Liver (tissue), 9 donors: ENCODE data around the gene PIR. TPM values are rescaled to one million over a fixed set of nuclear protein-coding genes. Genes with fewer than 3 reads are reported as not detected.

Experiments
- DNase-seq: peaks from one replicate; pipeline ENCODE4 v3.0.0-alpha.2; 2017; ENCODE audit warnings: low spot score
- H3K27ac ChIP-seq, 2 donors: one replicate each; pipeline ENCODE4 v1.7.0; 2013; ENCODE audit warnings: inconsistent platforms in 2 of 2, low read length in 2 of 2, control low read depth in 1 of 2, low read depth in 1 of 2, mild to moderate bottlenecking in 1 of 2
- H3K27me3 ChIP-seq, 4 donors: one replicate each; pipeline versions ENCODE4 v1.6.1 to v1.7.0; 2013; ENCODE audit warnings: low read length in 3 of 4, inconsistent platforms in 1 of 4, mild to moderate bottlenecking in 1 of 4, moderate library complexity in 1 of 4; ENCODE audit not compliant: control insufficient read depth in 4 of 4, insufficient read depth in 4 of 4
- H3K36me3 ChIP-seq, 4 donors: one replicate each; pipeline versions ENCODE4 v1.6.1 to v1.7.0; 2013; ENCODE audit warnings: low read length in 3 of 4, mild to moderate bottlenecking in 3 of 4, low read depth in 1 of 4, moderate library complexity in 1 of 4; ENCODE audit not compliant: control insufficient read depth in 4 of 4, insufficient read depth in 3 of 4
- H3K4me1 ChIP-seq, 4 donors: one replicate each; pipeline versions ENCODE4 v1.6.1 to v1.7.0; 2013; ENCODE audit warnings: low read length in 3 of 4, mild to moderate bottlenecking in 3 of 4, moderate library complexity in 1 of 4; ENCODE audit not compliant: control insufficient read depth in 4 of 4, insufficient read depth in 4 of 4
- H3K4me3 ChIP-seq, 3 donors: one replicate each; pipeline versions ENCODE4 v1.6.1 to v1.7.0; 2013; ENCODE audit warnings: low read length in 3 of 3, control low read depth in 1 of 3, low read depth in 1 of 3, mild to moderate bottlenecking in 1 of 3
- H3K9ac ChIP-seq, 2 donors: one replicate each; pipeline ENCODE4 v1.7.0; 2013; ENCODE audit warnings: low read length in 2 of 2, mild to moderate bottlenecking in 2 of 2, moderate library complexity in 2 of 2, control low read depth in 1 of 2, low read depth in 1 of 2
- H3K9me3 ChIP-seq, 4 donors: one replicate each; pipeline versions ENCODE4 v1.6.1 to v1.7.0; 2013; ENCODE audit warnings: low read length in 3 of 4; ENCODE audit not compliant: control insufficient read depth in 4 of 4
- ATF3 ChIP-seq: IDR thresholded peaks from 2 replicates; pipeline ENCODE4 v1.6.1; 2016; ENCODE audit warnings: antibody characterized with exemption
- CTCF ChIP-seq: fragments of 150-350 bp; IDR thresholded peaks from 2 replicates; pipeline ENCODE4 v1.5.1; 2017; ENCODE audit warnings: improper control_type of control experiment, low read depth, low read length; ENCODE audit not compliant: missing input control
- EGR1 ChIP-seq, 2 donors: IDR thresholded peaks; 2 replicates each; pipeline ENCODE4 v1.6.1; 2016 to 2018; ENCODE audit warnings: antibody characterized with exemption in 2 of 2, low read depth in 2 of 2
- FOXA1 ChIP-seq: IDR thresholded peaks from 2 replicates; pipeline ENCODE4 v1.6.1; 2016; ENCODE audit warnings: antibody characterized with exemption
- FOXA2 ChIP-seq: IDR thresholded peaks from 2 replicates; pipeline ENCODE4 v1.6.1; 2016; ENCODE audit warnings: antibody characterized with exemption
- GABPA ChIP-seq, 2 donors: IDR thresholded peaks in 1 of 2; conservative IDR thresholded peaks in 1 of 2; 2 replicates each; pipeline ENCODE4 v1.6.1; 2016; ENCODE audit warnings: antibody characterized with exemption in 2 of 2, mild to moderate bottlenecking in 1 of 2, moderate library complexity in 1 of 2
- HNF4A ChIP-seq, 2 donors: conservative IDR thresholded peaks; 2 replicates each; pipeline ENCODE4 v1.6.1; 2016; ENCODE audit warnings: antibody characterized with exemption in 2 of 2, mild to moderate bottlenecking in 2 of 2
- HNF4G ChIP-seq: IDR thresholded peaks from 2 replicates; pipeline ENCODE4 v1.6.1; 2016; ENCODE audit warnings: antibody characterized with exemption
- JUND ChIP-seq, 2 donors: IDR thresholded peaks; 2 replicates each; pipeline ENCODE4 v1.6.1; 2016; ENCODE audit warnings: antibody characterized with exemption in 2 of 2
- MAX ChIP-seq: IDR thresholded peaks from 2 replicates; pipeline ENCODE4 v1.6.1; 2016; ENCODE audit warnings: antibody characterized with exemption
- NR2F2 ChIP-seq: IDR thresholded peaks from 2 replicates; pipeline ENCODE4 v1.6.1; 2016; ENCODE audit warnings: antibody characterized with exemption
- RAD21 ChIP-seq, 2 donors: IDR thresholded peaks; 2 replicates each; pipeline ENCODE4 v1.6.1; 2016; ENCODE audit warnings: antibody characterized with exemption in 2 of 2, mild to moderate bottlenecking in 2 of 2
- REST ChIP-seq: IDR thresholded peaks from 2 replicates; pipeline ENCODE4 v1.6.1; 2016; ENCODE audit warnings: antibody characterized with exemption, mild to moderate bottlenecking
- RXRA ChIP-seq, 2 donors: IDR thresholded peaks; 2 replicates each; pipeline ENCODE4 v1.6.1; 2017 to 2018; ENCODE audit warnings: antibody characterized with exemption in 2 of 2, mild to moderate bottlenecking in 1 of 2
- SP1 ChIP-seq: IDR thresholded peaks from 2 replicates; pipeline ENCODE4 v1.6.1; 2018; ENCODE audit warnings: antibody characterized with exemption, mild to moderate bottlenecking
- TAF1 ChIP-seq: conservative IDR thresholded peaks from 2 replicates; pipeline ENCODE4 v1.6.1; 2016; ENCODE audit warnings: antibody characterized with exemption, mild to moderate bottlenecking
- YY1 ChIP-seq: IDR thresholded peaks from 2 replicates; pipeline ENCODE4 v1.6.1; 2016; ENCODE audit warnings: antibody characterized with exemption, mild to moderate bottlenecking
- ZBTB33 ChIP-seq: IDR thresholded peaks from 2 replicates; pipeline ENCODE4 v1.6.1; 2016; ENCODE audit warnings: antibody characterized with exemption
- polyA plus RNA-seq, 2 donors: library from polyadenylated mRNA; stranded (reverse) in 1 of 2; unstranded in 1 of 2; fragments of 200-250 nt in 1 of 2; fragments of >200 nt in 1 of 2; fragmentation: Nextera tagmentation in 1 of 2; extraction: Ambion mirVana in 1 of 2; gene quantifications; one replicate each; pipeline versions ENCODE4 v1.2.1 to v1.2.3, GENCODE V29; 2013 to 2015
- total RNA-seq, 2 donors: library from RNA; depleted of rRNA; stranded (reverse); fragments of >200 nt; gene quantifications; one replicate each; pipeline ENCODE4 v1.2.3, GENCODE V29; 2014
- donor health status: healthy.
- donor health status: healthy.
- donor health status: healthy.
- donor health status: healthy.
- donor health status: healthy.

PIR gene
- total and polyA plus RNA-seq, 4 donors: 9.0 to 24.7 (median 17.0) TPM

- no peak for DNase-seq
- Histone ChIP-seq H3K27me3 (no peaks in the 10 kb centered on the region), H3K9me3 (no peaks in the 10 kb centered on the region), H3K4me1 (no peaks in the 10 kb centered on the region), H3K4me3 (no peak overlapping the region), H3K9ac (no peak overlapping the region), H3K27ac (no peak overlapping the region), H3K36me3 (no peaks in the 10 kb centered on the region)
- TF ChIP-seq JUND (IDR thresholded peaks at IDR 0.05) (no peak), ATF3 (no peak), YY1 (no peak), EGR1 (IDR thresholded peaks at IDR 0.05; ENCODE audit: low read depth in 2 of 2) (no peak), RXRA (IDR thresholded peaks at IDR 0.05) (no peak), NR2F2 (no peak), HNF4A (conservative IDR thresholded peaks at IDR 0.05) (no peak), SP1 (no peak), CTCF (no peak), HNF4G (no peak), MAX (no peak), GABPA (IDR thresholded peaks at IDR 0.05 in 1 of 2, conservative IDR thresholded peaks at IDR 0.05 in 1 of 2) (no peak), FOXA1 (no peak), TAF1 (no peak), REST (no peak), RAD21 (IDR thresholded peaks at IDR 0.05) (no peak), FOXA2 (no peak), ZBTB33 (no peak)
These were observed 82.7 kb downstream of the PIR start for GRCh38 chrX:15410430-15410829.
